SK-N-SH treated with all-trans-retinoic acid at 6 μM for 48 hours (cell line): Measurements from ENCODE around the gene DPAGT1.

Experiments used
- ARNTL ChIP-seq: fragments of 450-650 bp; formaldehyde crosslinking; IDR thresholded peaks from 2 replicates; pipeline ENCODE4 v1.5.0; 2020; ENCODE audit warnings: low read depth, mild to moderate bottlenecking, moderate library complexity, borderline replicate concordance
- CSDC2 ChIP-seq: fragments of 250-450 bp; sonication (Bioruptor Pico); IDR thresholded peaks from 2 replicates; pipeline ENCODE4 v1.5.0; 2020; ENCODE audit warnings: mild to moderate bottlenecking, moderate library complexity
- ESRRG ChIP-seq: fragments of 250-450 bp; sonication (Bioruptor Pico); IDR thresholded peaks from 2 replicates; pipeline ENCODE4 v1.6.1; 2021; ENCODE audit warnings: mild to moderate bottlenecking
- GLIS3 ChIP-seq: fragments of 250-450 bp; sonication (Bioruptor Pico); IDR thresholded peaks from 2 replicates; pipeline ENCODE4 v1.5.0; 2020; ENCODE audit warnings: mild to moderate bottlenecking, moderate library complexity
- PPARA ChIP-seq: fragments of 250-450 bp; sonication (Bioruptor Pico); IDR thresholded peaks from 2 replicates; pipeline ENCODE4 v1.5.0; 2020; ENCODE audit warnings: mild to moderate bottlenecking, borderline replicate concordance
- RARB ChIP-seq: fragments of 250-450 bp; sonication (Bioruptor Pico); IDR thresholded peaks from 2 replicates; pipeline ENCODE4 v1.8.0; 2021; ENCODE audit warnings: mild to moderate bottlenecking, moderate library complexity
- SNAI2 ChIP-seq: fragments of 250-450 bp; sonication (Bioruptor Pico); IDR thresholded peaks from 2 replicates; pipeline ENCODE4 v1.5.0; 2020; ENCODE audit warnings: mild to moderate bottlenecking, moderate library complexity
- TCF4 ChIP-seq: fragments of 250-450 bp; sonication (Bioruptor Pico); IDR thresholded peaks from 2 replicates; pipeline ENCODE4 v1.8.0; 2021; ENCODE audit warnings: mild to moderate bottlenecking, moderate library complexity, borderline replicate concordance
- TOX ChIP-seq: fragments of 250-450 bp; sonication (Bioruptor Pico); IDR thresholded peaks from 2 replicates; pipeline ENCODE4 v1.8.0; 2021; ENCODE audit warnings: mild to moderate bottlenecking, moderate library complexity, borderline replicate concordance
- TSHZ2 ChIP-seq: fragments of 250-450 bp; sonication (Bioruptor Pico); IDR thresholded peaks from 2 replicates; pipeline ENCODE4 v1.5.0; 2020; ENCODE audit warnings: mild to moderate bottlenecking, moderate library complexity
- ZFP3 ChIP-seq: fragments of 250-450 bp; sonication (Bioruptor Pico); IDR thresholded peaks from 2 replicates; pipeline ENCODE4 v1.5.0; 2020; ENCODE audit warnings: mild to moderate bottlenecking, moderate library complexity
- ZFP30 ChIP-seq: fragments of 450-650 bp; formaldehyde crosslinking; IDR thresholded peaks from 2 replicates; pipeline ENCODE4 v1.5.0; 2022; ENCODE audit warnings: mild to moderate bottlenecking, moderate library complexity
- TF ChIP-seq, protein P1 (sequence below): fragments of 250-450 bp; sonication (Bioruptor Pico); IDR thresholded peaks from 2 replicates; pipeline ENCODE4 v1.5.1; 2020; ENCODE audit warnings: low read depth, mild to moderate bottlenecking, moderate library complexity

GRCh38 chr11:119149786-119150275 is 48.2 kb upstream of the DPAGT1 start:
- no peak for TF ChIP-seq TCF4
- no peak for TF ChIP-seq ZFP3 (CRISPR knock-in tag)
- no peak for TF ChIP-seq CSDC2 (CRISPR knock-in tag)
- TF ChIP-seq ARNTL (CRISPR knock-in tag) = no peak
- no peak for TF ChIP-seq TSHZ2 (CRISPR knock-in tag)
- no peak for TF ChIP-seq TOX (CRISPR knock-in tag)
- TF ChIP-seq, protein P1, sequence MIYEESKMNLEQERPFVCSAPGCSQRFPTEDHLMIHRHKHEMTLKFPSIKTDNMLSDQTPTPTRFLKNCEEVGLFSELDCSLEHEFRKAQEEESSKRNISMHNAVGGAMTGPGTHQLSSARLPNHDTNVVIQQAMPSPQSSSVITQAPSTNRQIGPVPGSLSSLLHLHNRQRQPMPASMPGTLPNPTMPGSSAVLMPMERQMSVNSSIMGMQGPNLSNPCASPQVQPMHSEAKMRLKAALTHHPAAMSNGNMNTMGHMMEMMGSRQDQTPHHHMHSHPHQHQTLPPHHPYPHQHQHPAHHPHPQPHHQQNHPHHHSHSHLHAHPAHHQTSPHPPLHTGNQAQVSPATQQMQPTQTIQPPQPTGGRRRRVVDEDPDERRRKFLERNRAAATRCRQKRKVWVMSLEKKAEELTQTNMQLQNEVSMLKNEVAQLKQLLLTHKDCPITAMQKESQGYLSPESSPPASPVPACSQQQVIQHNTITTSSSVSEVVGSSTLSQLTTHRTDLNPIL (CRISPR knock-in tag) = no peak
- TF ChIP-seq PPARA (CRISPR knock-in tag) = no peak
- no peak for TF ChIP-seq ZFP30
- no peak for TF ChIP-seq RARB (CRISPR knock-in tag)
- no peak for TF ChIP-seq ESRRG (CRISPR knock-in tag)
- TF ChIP-seq GLIS3 = no peak
- no peak for TF ChIP-seq SNAI2
